Dendritic cell treated with granulocyte-macrophage colony-stimulating factor and Interleukin-4, amounts not matched to agents 40 ng/mL and 50 ng/mL, for 4 days (primary cell): ENCODE data around the gene SORL1.
"Not testable (repeated sequence)": the region's sequence is repeated elsewhere in the genome, so short reads cannot be mapped to it uniquely, and the experiment has no call there.

Experiments
- H3K27ac Mint-ChIP-seq: one replicate; pipeline ENCODE4 v1.8.0; 2022; ENCODE audit warnings: mild to moderate bottlenecking, mixed read lengths
- H3K27me3 Mint-ChIP-seq: one replicate; pipeline ENCODE4 v1.8.0; 2022; ENCODE audit warnings: mild to moderate bottlenecking, mixed read lengths
- H3K36me3 Mint-ChIP-seq: one replicate; pipeline ENCODE4 v1.8.0; 2022; ENCODE audit warnings: low read depth, mixed read lengths
- H3K4me1 Mint-ChIP-seq: one replicate; pipeline ENCODE4 v1.8.0; 2022; ENCODE audit warnings: low read depth, mixed read lengths
- H3K4me3 Mint-ChIP-seq: one replicate; pipeline ENCODE4 v1.8.0; 2022; ENCODE audit warnings: mild to moderate bottlenecking, moderate library complexity, mixed read lengths
- H3K9me3 Mint-ChIP-seq: one replicate; pipeline ENCODE4 v1.8.0; 2022; ENCODE audit warnings: mixed read lengths
- intact Hi-C: fragments of 100-400 bp; cut with micrococcal nuclease; formaldehyde crosslinking; loops from one replicate; pipeline ENCODE4 v1.15.0; 2022

The SORL1 gene

DNA sequence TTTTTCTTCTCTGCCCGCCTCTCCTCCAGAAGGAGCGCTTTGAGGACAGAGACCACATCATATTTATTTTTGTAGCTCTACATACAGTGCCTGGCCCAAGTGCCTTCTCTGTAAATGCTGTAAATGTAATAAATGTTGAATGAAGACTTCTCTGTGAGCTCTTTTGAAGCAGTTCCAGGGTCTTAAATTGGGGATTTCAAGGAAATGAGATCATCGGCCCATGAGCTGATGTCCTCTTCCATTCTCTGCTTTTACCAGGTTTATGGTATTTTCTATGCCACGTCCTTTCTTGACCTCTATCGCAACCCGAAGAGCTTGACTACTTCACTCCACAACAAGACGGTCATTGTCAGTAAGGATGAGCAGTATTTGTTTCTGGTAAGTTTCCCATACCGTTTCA, 166.4 kb downstream of the SORL1 start:
- no peak overlapping the region for H3K4me3 Mint-ChIP-seq
- no peaks in the 10 kb centered on the region for H3K4me1 Mint-ChIP-seq
- no peaks in the 10 kb centered on the region for H3K27me3 Mint-ChIP-seq
- no peaks in the 10 kb centered on the region for H3K9me3 Mint-ChIP-seq
- intact Hi-C loops = no loop called here
- H3K27ac Mint-ChIP-seq = no peak overlapping the region
- H3K36me3 Mint-ChIP-seq = peaks cover 98% of the 10 kb centered on the region

DNA sequence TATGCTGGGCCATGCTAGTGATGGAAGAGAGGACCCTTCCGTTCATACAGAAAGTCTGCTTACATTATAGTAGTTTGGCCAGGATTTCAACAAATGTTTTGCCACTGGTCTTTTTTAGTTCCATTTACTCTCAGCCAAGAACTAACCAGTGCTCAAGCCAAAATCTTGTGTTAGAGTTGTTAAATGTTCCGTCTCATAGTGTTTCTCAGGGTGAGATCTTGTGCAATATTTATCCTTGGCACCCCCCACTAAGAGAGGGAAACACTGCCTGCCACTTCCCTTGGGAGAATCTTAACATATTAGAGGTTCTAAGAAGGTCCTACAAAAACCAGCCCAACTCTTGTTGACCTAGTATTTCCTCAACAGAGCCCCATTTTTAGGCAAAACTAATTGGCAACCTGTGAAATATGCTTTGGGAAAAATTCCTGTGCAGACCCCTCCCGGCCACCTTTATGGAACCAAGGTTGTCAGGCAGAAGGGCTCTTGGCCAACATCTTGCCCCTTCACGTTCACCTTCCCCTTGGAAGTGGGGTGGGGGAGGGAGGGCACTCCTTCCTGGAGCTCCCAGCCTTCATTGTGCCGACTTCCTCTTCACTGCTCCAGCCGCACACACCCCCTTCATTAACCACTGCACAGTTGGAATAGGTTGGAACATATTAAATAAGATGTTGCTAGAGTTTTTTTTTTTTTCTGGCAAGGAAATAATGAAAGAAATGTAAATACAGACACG, 173.8 kb downstream of the SORL1 start:
- H3K27me3 Mint-ChIP-seq = no peaks in the 10 kb centered on the region
- H3K36me3 Mint-ChIP-seq = peaks cover 100% of the 10 kb centered on the region
- no peak overlapping the region for H3K4me3 Mint-ChIP-seq
- intact Hi-C loops = no loop called here
- no peaks in the 10 kb centered on the region for H3K4me1 Mint-ChIP-seq
- no peak overlapping the region for H3K27ac Mint-ChIP-seq
- no peaks in the 10 kb centered on the region for H3K9me3 Mint-ChIP-seq

DNA sequence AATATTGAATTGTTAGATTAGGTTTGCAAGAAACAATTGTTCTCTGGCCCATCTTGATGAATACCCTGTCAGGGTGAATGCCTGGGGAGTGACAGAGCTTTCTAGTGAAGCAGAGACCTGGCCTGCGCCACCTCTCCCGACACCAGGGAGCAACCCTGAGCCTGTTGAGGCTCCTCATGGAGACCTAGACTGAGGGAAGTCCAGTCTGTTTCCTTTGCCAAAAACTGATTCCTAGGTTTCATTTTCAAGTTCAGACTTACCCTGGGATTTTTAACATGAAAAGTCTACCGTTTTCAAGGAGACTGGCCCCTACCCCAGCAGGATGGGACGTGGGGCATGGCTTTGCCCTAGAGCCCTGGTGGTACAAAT, 174.4 kb downstream of the SORL1 start:
- Mint-ChIP-seq H3K9me3 (no peaks in the 10 kb centered on the region), H3K27me3 (no peaks in the 10 kb centered on the region), H3K4me3 (no peak overlapping the region), H3K36me3 (peaks cover 100% of the 10 kb centered on the region), H3K4me1 (no peaks in the 10 kb centered on the region), H3K27ac (no peak overlapping the region)
- intact Hi-C loops = no loop called here

DNA sequence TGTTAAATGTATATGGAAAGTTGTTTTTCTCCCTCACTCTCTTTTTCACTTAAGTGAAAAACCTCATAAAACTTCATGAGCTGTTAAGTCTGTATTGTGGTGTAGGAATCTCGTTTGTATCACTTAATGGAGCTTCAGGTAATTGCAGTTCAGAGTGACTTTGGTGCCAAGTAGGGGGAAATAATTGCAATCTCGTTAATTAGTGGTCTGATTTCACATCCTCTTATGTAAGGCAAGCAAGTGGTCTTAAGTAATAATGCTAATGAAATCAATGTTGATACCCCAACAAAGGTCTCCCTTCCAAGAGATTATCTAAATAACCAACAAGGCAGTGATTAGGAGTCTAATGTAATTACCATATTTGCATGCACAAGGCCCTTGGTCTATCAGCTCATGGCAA, 174.9 kb downstream of the SORL1 start:
- intact Hi-C loops = no loop called here
- H3K9me3 Mint-ChIP-seq = no peaks in the 10 kb centered on the region
- H3K27me3 Mint-ChIP-seq = no peaks in the 10 kb centered on the region
- peaks cover 97% of the 10 kb centered on the region for H3K36me3 Mint-ChIP-seq
- H3K27ac Mint-ChIP-seq = no peak overlapping the region
- H3K4me3 Mint-ChIP-seq = no peak overlapping the region
- no peaks in the 10 kb centered on the region for H3K4me1 Mint-ChIP-seq

DNA sequence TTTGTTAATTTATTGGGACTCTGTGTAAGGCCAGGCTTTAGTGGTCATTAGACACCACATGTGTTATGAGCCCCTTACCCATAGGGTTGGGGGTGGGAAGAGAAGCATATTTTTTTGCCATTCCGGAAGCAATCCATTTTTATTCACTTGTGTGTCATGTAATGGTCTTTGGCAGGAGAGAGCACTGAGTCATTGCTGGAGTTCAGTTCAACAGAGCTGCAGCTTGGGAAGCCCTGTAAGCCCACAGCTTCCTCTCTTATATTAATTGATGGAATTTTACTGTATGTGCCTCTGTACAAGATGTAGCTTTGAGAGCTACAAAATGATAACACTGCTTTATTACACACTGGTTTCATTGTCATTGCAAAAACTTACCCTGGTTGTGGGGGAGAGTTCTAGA, 177.9 kb downstream of the SORL1 start:
- Mint-ChIP-seq H3K27me3 (no peaks in the 10 kb centered on the region), H3K9me3 (no peaks in the 10 kb centered on the region), H3K4me3 (no peak overlapping the region), H3K27ac (no peak overlapping the region), H3K4me1 (peaks cover 9% of the 10 kb centered on the region), H3K36me3 (peaks cover 91% of the 10 kb centered on the region)
- intact Hi-C loops = no loop called here

DNA sequence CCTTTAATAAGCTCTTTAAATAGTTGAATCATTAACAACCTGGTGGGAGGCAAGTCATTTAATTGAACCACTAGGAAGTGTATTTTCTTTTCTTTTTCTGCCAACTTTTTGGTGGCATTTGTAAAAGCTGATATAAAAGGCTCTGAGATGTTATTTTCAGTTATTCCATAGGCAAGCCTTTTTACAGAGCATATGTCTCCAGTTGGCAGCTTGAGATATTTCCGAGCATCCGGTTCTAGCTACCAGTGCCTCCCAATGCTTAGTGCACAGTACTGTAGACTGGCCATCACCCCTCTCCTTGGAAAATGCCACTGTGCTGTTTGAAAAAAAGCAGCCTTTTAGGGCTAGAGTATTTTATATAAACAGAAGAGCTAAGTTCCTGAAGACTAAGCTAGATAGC, 179.3 kb downstream of the SORL1 start:
- intact Hi-C loops = no loop called here
- peaks cover 77% of the 10 kb centered on the region for H3K36me3 Mint-ChIP-seq
- H3K4me3 Mint-ChIP-seq = no peak overlapping the region
- no peak overlapping the region for H3K27ac Mint-ChIP-seq
- H3K27me3 Mint-ChIP-seq = no peaks in the 10 kb centered on the region
- H3K9me3 Mint-ChIP-seq = no peaks in the 10 kb centered on the region
- peaks cover 9% of the 10 kb centered on the region for H3K4me1 Mint-ChIP-seq

DNA sequence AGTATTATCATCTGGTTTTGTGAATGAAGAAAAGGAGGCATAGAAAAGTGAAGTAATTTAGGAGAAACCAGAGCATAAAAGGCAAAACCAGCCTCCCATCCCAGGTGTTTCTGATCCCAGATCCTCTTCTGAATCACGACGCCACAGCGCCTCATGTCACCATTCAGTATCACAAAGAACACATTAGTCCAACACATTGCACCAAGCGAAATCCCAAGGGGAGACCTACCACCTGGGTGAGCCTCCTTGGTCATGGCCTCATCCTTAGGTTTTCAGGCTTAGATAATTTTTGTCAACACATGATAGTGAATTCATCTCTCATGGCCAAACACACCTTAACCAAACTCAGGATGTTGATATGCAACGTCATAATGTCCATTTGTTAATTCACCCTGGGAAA, 182.2 kb downstream of the SORL1 start:
- no peaks in the 10 kb centered on the region for H3K9me3 Mint-ChIP-seq
- no peak overlapping the region for H3K4me3 Mint-ChIP-seq
- H3K27me3 Mint-ChIP-seq = no peaks in the 10 kb centered on the region
- H3K4me1 Mint-ChIP-seq = peaks cover 14% of the 10 kb centered on the region
- intact Hi-C loops = no loop called here
- peaks cover 49% of the 10 kb centered on the region for H3K36me3 Mint-ChIP-seq
- no peak overlapping the region for H3K27ac Mint-ChIP-seq

DNA sequence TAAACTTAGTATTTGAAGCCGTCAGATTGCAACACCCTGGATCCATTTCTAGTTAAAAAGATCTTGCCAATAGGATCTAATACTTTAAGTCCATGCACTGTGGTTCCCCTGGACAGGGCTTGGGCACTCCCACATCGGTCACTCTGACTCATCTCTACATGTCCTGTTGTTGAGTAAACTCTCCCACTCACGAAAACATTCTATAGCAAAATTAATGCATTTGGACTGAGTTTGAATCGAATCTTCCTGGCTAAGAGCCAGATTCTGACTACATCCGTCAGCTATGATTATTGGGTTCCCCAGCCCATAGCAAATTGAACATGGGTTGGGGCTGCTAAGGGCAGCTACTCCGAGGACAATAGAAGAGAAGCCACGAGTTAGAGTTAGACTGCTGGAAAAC, 182.8 kb downstream of the SORL1 start:
- intact Hi-C loops = no loop called here
- H3K27me3 Mint-ChIP-seq = no peaks in the 10 kb centered on the region
- no peak overlapping the region for H3K4me3 Mint-ChIP-seq
- no peaks in the 10 kb centered on the region for H3K9me3 Mint-ChIP-seq
- H3K4me1 Mint-ChIP-seq = peaks cover 14% of the 10 kb centered on the region
- H3K36me3 Mint-ChIP-seq = peaks cover 43% of the 10 kb centered on the region
- H3K27ac Mint-ChIP-seq = no peak overlapping the region

DNA sequence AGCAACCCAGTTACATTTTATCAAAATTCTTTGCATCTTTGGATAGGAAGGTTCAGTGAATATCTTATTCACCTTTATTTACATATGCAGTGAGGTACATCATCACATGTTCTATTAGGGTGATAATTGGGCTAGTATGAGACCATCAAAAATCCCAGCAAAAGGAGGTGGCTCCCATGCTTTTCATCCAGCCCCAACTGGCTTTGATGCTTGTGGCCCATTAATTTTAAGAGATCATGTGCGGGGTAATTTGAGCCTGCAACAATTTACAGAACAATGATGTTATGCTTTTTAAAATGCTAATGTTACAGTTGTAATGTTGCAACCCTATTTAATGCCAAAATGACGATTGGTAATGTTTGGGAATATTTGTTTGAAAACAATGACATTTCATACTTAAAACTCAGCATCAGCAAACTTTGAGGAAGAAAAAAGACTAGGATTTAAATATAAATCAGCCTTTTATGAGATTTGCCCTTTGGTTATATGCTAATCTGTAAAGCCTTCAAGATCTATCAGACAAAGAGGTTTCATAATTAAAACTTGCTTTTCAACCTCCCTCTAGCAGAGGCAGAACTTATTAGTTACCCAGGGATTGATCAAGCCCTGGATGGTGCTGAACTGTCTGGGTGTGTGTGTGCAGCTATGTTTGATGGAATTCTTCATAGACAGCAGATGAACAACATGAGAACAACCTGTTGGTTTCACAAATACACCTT, 184.1 kb downstream of the SORL1 start:
- Mint-ChIP-seq H3K4me1 (peaks cover 14% of the 10 kb centered on the region), H3K36me3 (peaks cover 29% of the 10 kb centered on the region), H3K27me3 (no peaks in the 10 kb centered on the region), H3K9me3 (no peaks in the 10 kb centered on the region), H3K4me3 (no peak overlapping the region), H3K27ac (no peak overlapping the region)
- intact Hi-C loops = no loop called here

DNA sequence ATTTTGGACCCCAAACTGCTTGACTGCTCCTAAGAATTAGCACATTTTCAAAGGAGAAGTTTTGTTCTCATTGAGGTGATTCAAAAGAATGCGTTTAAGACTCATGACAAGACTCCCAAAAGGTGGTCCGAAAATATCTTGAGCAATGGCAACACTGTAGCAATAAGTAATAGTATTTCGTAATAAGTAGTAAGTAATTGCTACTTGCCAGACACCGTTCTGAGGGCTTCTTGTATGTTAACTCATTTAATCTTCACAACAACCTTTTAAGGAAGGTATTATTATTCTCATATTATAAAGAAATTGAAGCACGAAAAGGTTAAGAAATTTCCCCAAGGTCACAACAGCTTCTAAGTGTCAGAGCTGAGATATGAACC, 184.7 kb downstream of the SORL1 start:
- H3K9me3 Mint-ChIP-seq = no peaks in the 10 kb centered on the region
- intact Hi-C loops = no loop called here

DNA sequence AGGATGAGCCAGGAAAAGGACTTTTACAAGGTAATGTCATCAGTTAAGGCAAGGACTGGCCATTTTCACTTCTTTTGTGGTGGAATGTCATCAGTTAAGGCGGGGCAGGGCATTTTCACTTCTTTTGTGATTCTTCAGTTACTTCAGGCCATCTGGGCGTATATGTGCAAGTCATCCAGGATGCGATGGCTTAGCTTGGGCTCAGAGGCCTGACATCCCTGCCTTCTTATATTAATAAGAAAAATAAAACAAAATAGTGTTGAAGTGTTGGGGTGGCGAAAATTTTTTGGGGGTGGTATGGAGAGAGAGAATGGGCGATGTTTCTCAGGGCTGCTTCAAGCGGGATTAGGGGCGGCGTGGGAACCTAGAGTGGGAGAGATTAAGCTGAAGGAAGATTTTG, 185.5 kb downstream of the SORL1 start:
- H3K27ac Mint-ChIP-seq, intact Hi-C loops, H3K4me3 Mint-ChIP-seq, H3K27me3 Mint-ChIP-seq, H3K9me3 Mint-ChIP-seq: not testable (repeated sequence)
- peaks cover 14% of the 10 kb centered on the region for H3K4me1 Mint-ChIP-seq
- H3K36me3 Mint-ChIP-seq = peaks cover 18% of the 10 kb centered on the region

More for the DNA sequence above, 184.7 kb downstream of the SORL1 start:
- Mint-ChIP-seq H3K27me3 (no peaks in the 10 kb centered on the region), H3K4me3 (no peak overlapping the region), H3K36me3 (peaks cover 26% of the 10 kb centered on the region), H3K4me1 (peaks cover 14% of the 10 kb centered on the region), H3K27ac (no peak overlapping the region)

DNA sequence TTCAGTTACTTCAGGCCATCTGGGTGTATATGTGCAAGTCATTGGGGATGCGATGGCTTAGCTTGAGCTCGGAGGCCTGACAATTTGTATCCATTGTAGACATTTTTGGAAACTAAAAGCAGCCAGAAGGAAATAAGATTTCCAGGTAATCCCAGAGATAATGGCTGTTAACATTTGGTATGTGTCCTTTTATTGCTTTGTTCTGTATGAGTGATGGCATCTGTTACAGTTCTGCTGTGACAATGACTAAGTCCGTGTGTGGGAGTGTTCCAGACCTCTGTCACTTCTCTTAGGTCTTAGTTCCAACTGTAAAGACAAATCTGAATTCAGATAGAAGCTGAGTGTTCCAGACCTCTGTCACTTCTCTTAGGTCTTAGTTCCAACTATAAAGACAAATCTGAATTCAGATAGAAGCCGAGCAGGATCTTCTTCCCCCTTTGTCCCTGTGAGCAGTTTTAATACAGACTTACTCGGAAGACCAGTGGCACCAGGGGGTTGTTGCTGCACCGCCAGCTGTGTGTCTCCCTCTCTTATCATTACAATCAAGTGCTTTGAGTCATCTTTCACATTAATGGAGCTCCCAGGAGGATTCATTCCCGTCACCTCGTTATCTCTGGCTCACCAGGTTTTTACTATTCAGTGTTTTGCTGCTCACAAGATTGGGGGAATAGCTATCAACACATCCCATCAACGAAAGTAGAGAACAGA, 191.5 kb downstream of the SORL1 start:
- intact Hi-C loops = no loop called here
- no peak overlapping the region for H3K27ac Mint-ChIP-seq

DNA sequence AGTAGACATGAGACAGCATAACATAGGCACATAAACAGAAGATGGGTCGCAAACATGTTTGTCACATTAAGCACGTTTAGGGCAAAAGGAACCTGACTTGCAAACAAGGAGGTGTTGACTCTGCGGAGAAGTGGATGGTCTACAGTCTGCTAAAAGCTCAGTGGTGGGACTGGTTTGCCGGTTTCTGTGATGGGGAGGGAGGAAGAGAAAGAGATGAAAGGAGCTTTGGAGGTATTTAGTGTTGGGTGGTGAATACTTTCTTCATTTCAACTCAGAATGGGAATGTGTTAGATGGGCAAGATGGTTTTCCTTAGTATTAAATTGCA, 192.0 kb downstream of the SORL1 start:
- H3K4me1 Mint-ChIP-seq = peaks cover 4% of the 10 kb centered on the region
- H3K9me3 Mint-ChIP-seq = no peaks in the 10 kb centered on the region
- no peak overlapping the region for H3K4me3 Mint-ChIP-seq
- intact Hi-C loops = no loop called here
- H3K36me3 Mint-ChIP-seq = no peaks in the 10 kb centered on the region
- no peaks in the 10 kb centered on the region for H3K27me3 Mint-ChIP-seq
- no peak overlapping the region for H3K27ac Mint-ChIP-seq

More for the DNA sequence above, 191.5 kb downstream of the SORL1 start:
- no peaks in the 10 kb centered on the region for H3K9me3 Mint-ChIP-seq
- peaks cover 4% of the 10 kb centered on the region for H3K4me1 Mint-ChIP-seq
- H3K4me3 Mint-ChIP-seq = no peak overlapping the region
- no peaks in the 10 kb centered on the region for H3K27me3 Mint-ChIP-seq
- H3K36me3 Mint-ChIP-seq = no peaks in the 10 kb centered on the region

DNA sequence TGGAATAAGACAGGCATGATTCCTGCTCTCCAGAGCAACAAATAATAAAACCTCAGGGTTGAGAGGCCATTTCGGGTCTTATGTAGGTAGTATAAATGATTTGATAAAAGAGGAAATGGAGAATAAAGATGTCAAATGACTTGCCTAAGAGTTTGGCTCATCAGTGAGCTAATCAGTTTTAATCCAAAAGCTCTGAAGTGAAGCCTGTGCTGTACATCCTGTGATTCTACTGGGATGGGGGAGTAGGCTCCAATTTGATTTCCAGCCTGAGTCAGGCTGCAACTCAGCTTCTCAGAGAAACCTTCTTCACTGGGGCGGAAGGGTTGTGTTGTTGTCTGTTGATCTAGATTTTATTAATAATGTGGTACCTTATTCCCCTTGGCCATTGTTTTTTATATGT, 192.9 kb downstream of the SORL1 start:
- no peak overlapping the region for H3K4me3 Mint-ChIP-seq
- no peak overlapping the region for H3K27ac Mint-ChIP-seq
- no peaks in the 10 kb centered on the region for H3K9me3 Mint-ChIP-seq
- no peaks in the 10 kb centered on the region for H3K36me3 Mint-ChIP-seq
- H3K27me3 Mint-ChIP-seq = no peaks in the 10 kb centered on the region
- peaks cover 4% of the 10 kb centered on the region for H3K4me1 Mint-ChIP-seq
- intact Hi-C loops = no loop called here
